ENCODE data around the gene MAPK7. TPM values are rescaled to one million over a fixed set of nuclear protein-coding genes. Genes with fewer than 3 reads are reported as not detected.

MAPK7 gene
- total and polyA plus RNA-seq, 2 experiments from 2014 or later: 21.2 to 28.6 TPM

- TF ChIP-seq EZH2phosphoT487 (IDR thresholded peaks at IDR 0.05; ENCODE audit: insufficient read depth, low read depth): no peak
- TF ChIP-seq EZH2 (IDR thresholded peaks at IDR 0.05; ENCODE audit: insufficient read depth, poor library complexity, severe bottlenecking): no peak
- in situ Hi-C loops (cut with MboI): loop anchor here (10.0 to 25.0 kb wide), 2 partner anchors 302 to 405 kb away; no protein-coding TSS in a partner anchor
Measured at GRCh38 chr17:19359856-19360255, 18.4 kb upstream of the MAPK7 start.

GRCh38 chr17:19360772-19361171 lies 17.5 kb upstream of the MAPK7 start:
- TF ChIP-seq EZH2phosphoT487 (IDR thresholded peaks at IDR 0.05; ENCODE audit: insufficient read depth, low read depth) (no peak), EZH2 (IDR thresholded peaks at IDR 0.05; ENCODE audit: insufficient read depth, poor library complexity, severe bottlenecking) (no peak)
- H2AFZ ChIP-seq: no peak overlapping the region
- in situ Hi-C loops (cut with MboI): loop anchor here (10.0 to 25.0 kb wide), 2 partner anchors 302 to 404 kb away; no protein-coding TSS in a partner anchor
- no peaks in the 10 kb centered on the region for H3K9me2 ChIP-seq (ENCODE audit: insufficient read depth)
- no peaks in the 10 kb centered on the region for H4K20me1 ChIP-seq (ENCODE audit: insufficient read depth)
- no peaks in the 10 kb centered on the region for H3K36me3 ChIP-seq (ENCODE audit: low read depth)
- no peak overlapping the region for H3K4me2 ChIP-seq (ENCODE audit: unreplicated experiment)
- no peak overlapping the region for H3K9ac ChIP-seq
- H3K27ac ChIP-seq: no peak overlapping the region
- no peaks in the 10 kb centered on the region for H3K79me2 ChIP-seq (ENCODE audit: insufficient read depth)
- H3K27me3 ChIP-seq (replicated peaks; ENCODE audit: insufficient read depth): no peaks in the 10 kb centered on the region
- 0 out of 2 replicates have a peak, but pooled peaks cover 5% of the 10 kb centered on the region for H3F3A ChIP-seq (ENCODE audit: insufficient read depth)
- 81 to 84% methylated on average over 8 of the region's 8 CpGs for WGBS, 2 experiments (ENCODE audit: low coverage in 1 of 2, low lambda C conversion rate in 2 of 2, missing lambda C conversion rate in 2 of 2)
- DNase-seq: no peak
- no peaks in the 10 kb centered on the region for H3K9me3 ChIP-seq (ENCODE audit: low read depth)
- peaks cover 7% of the 10 kb centered on the region; the same call in 1 of the 2 replicates for H3K4me1 ChIP-seq (ENCODE audit: insufficient read depth)
- no peak overlapping the region for H3K4me3 ChIP-seq

More at GRCh38 chr17:19359856-19360255, 18.4 kb upstream of the MAPK7 start:
- Histone ChIP-seq H3K9me2 (ENCODE audit: insufficient read depth) (no peaks in the 10 kb centered on the region), H3K4me3 (no peak overlapping the region), H3K27me3 (replicated peaks; ENCODE audit: insufficient read depth) (no peaks in the 10 kb centered on the region), H3K79me2 (ENCODE audit: insufficient read depth) (no peaks in the 10 kb centered on the region), H3K9ac (no peak overlapping the region), H4K20me1 (ENCODE audit: insufficient read depth) (no peaks in the 10 kb centered on the region), H3K27ac (no peak overlapping the region), H3K4me2 (ENCODE audit: unreplicated experiment) (no peak overlapping the region), H2AFZ (no peak overlapping the region), H3K4me1 (ENCODE audit: insufficient read depth) (peaks cover 10% of the 10 kb centered on the region), H3K36me3 (ENCODE audit: low read depth) (no peaks in the 10 kb centered on the region), H3F3A (ENCODE audit: insufficient read depth) (peaks cover 11% of the 10 kb centered on the region), H3K9me3 (ENCODE audit: low read depth) (no peaks in the 10 kb centered on the region)
- 94 to 96% methylated on average over 5 of the region's 5 CpGs for WGBS, 2 experiments (ENCODE audit: low coverage in 1 of 2, low lambda C conversion rate in 2 of 2, missing lambda C conversion rate in 2 of 2)
- DNase-seq: no peak

DNA sequence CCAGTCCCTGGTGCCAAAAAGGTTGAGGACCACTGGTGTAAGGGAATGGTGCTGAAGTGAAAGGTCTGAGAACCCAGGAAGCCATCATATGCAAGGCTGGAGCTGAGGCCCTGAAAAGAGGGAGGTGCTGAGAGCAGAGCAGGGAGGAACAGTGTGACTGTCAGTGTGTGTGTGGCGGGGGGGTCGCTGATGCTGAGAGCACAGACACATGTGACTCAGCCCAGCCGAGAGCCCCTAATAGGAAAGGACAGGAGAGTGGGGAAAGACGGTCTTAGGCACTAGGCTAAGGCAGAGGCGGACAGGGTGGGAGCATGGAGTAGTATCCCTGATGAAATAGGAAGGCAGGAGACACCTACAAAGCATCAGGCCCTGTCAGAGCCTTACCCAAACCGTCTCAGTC lies 17.0 kb upstream of the MAPK7 start:
- no peaks in the 10 kb centered on the region for H3K36me3 ChIP-seq (ENCODE audit: low read depth)
- H3F3A ChIP-seq (ENCODE audit: insufficient read depth): no peaks in the 10 kb centered on the region
- no peaks in the 10 kb centered on the region for H3K79me2 ChIP-seq (ENCODE audit: insufficient read depth)
- no peak for DNase-seq
- no peak overlapping the region for H3K4me3 ChIP-seq
- H3K9me3 ChIP-seq (ENCODE audit: low read depth): no peaks in the 10 kb centered on the region
- no peaks in the 10 kb centered on the region for H4K20me1 ChIP-seq (ENCODE audit: insufficient read depth)
- H2AFZ ChIP-seq: no peak overlapping the region
- in situ Hi-C loops (cut with MboI): loop anchor here (10.0 to 25.0 kb wide), 2 partner anchors 301 to 403 kb away; no protein-coding TSS in a partner anchor
- TF ChIP-seq EZH2 (IDR thresholded peaks at IDR 0.05; ENCODE audit: insufficient read depth, poor library complexity, severe bottlenecking): no peak
- TF ChIP-seq EZH2phosphoT487 (IDR thresholded peaks at IDR 0.05; ENCODE audit: insufficient read depth, low read depth): no peak
- peaks cover 7% of the 10 kb centered on the region; the same call in 1 of the 2 replicates for H3K4me1 ChIP-seq (ENCODE audit: insufficient read depth)
- H3K9me2 ChIP-seq (ENCODE audit: insufficient read depth): no peaks in the 10 kb centered on the region
- no peak overlapping the region for H3K4me2 ChIP-seq (ENCODE audit: unreplicated experiment)
- H3K9ac ChIP-seq: no peak overlapping the region
- WGBS, 2 experiments (ENCODE audit: low coverage in 1 of 2, low lambda C conversion rate in 2 of 2, missing lambda C conversion rate in 2 of 2): 60 to 61% methylated on average over 6 of the region's 6 CpGs
- H3K27me3 ChIP-seq (replicated peaks; ENCODE audit: insufficient read depth): no peaks in the 10 kb centered on the region
- no peak overlapping the region for H3K27ac ChIP-seq

DNA sequence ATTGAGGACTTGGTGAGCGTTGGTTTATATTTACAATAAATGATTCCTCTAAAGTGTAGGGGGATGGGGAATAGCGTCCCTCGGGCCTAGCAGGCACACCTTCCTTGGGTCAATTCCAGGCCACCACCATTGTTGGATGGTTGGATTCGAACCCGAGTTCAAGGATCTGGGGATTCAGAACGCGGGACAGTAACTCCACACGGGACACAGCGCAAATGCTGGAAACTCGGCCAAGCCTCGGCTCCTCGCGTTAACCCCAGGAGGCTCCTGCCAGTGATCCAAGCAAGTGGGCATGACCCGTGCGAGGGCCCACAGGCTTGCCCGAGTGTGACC lies 16.4 kb upstream of the MAPK7 start:
- H3K9ac ChIP-seq: peak overlapping the region; percentile 88
- no peaks in the 10 kb centered on the region for H3K27me3 ChIP-seq (replicated peaks; ENCODE audit: insufficient read depth)
- TF ChIP-seq EZH2 (IDR thresholded peaks at IDR 0.05; ENCODE audit: insufficient read depth, poor library complexity, severe bottlenecking) (no peak), EZH2phosphoT487 (IDR thresholded peaks at IDR 0.05; ENCODE audit: insufficient read depth, low read depth) (no peak)
- no peaks in the 10 kb centered on the region for H3F3A ChIP-seq (ENCODE audit: insufficient read depth)
- H3K27ac ChIP-seq: peak overlapping the region; percentile 71
- DNase-seq: no peak
- H3K9me2 ChIP-seq (ENCODE audit: insufficient read depth): no peaks in the 10 kb centered on the region
- no peaks in the 10 kb centered on the region for H3K9me3 ChIP-seq (ENCODE audit: low read depth)
- WGBS, 2 experiments (ENCODE audit: low coverage in 1 of 2, low lambda C conversion rate in 2 of 2, missing lambda C conversion rate in 2 of 2): 11 to 15% methylated on average over 16 of the region's 16 CpGs
- H4K20me1 ChIP-seq (ENCODE audit: insufficient read depth): no peaks in the 10 kb centered on the region
- peak overlapping the region; percentile 77 for H3K4me2 ChIP-seq (ENCODE audit: unreplicated experiment)
- peak overlapping the region; percentile 76 for H3K4me3 ChIP-seq
- H3K79me2 ChIP-seq (ENCODE audit: insufficient read depth): no peaks in the 10 kb centered on the region
- H3K4me1 ChIP-seq (ENCODE audit: insufficient read depth): peaks cover 7% of the 10 kb centered on the region; the same call in 1 of the 2 replicates
- H3K36me3 ChIP-seq (ENCODE audit: low read depth): no peaks in the 10 kb centered on the region
- in situ Hi-C loops (cut with MboI): loop anchor here (10.0 to 25.0 kb wide), 2 partner anchors 300 to 403 kb away; no protein-coding TSS in a partner anchor
- H2AFZ ChIP-seq: peak overlapping the region; percentile 87

All from GM23248 (cell line).